Measurements from ENCODE around the gene CWC25. TPM values are rescaled to one million over a fixed set of nuclear protein-coding genes. Genes with fewer than 3 reads are reported as not detected.

The CWC25 gene
- total and polyA plus RNA-seq, 2 of the 13 experiments (the other 11 are each of a cell fraction or from before 2014, with no cell fraction given) = 15.6 to 22.7 TPM

GRCh38 chr17:38867179-38867967, 42.3 kb upstream of the CWC25 start (continued):
- TF ChIP-seq GMEB1 (CRISPR knock-in tag; IDR thresholded peaks at IDR 0.05; ENCODE audit: borderline replicate concordance) (peak; percentile 10; the same call in 1 of the 2 replicates), ZNF674 (CRISPR knock-in tag; IDR thresholded peaks at IDR 0.05; ENCODE audit: low read depth) (no peak), SMAD3 (CRISPR knock-in tag; IDR thresholded peaks at IDR 0.05) (peak; percentile 68; the same call in 1 of the 2 replicates), SUZ12 (IDR thresholded peaks at IDR 0.05; ENCODE audit: low read depth, low read length) (no peak), GTF2F1 (IDR thresholded peaks at IDR 0.05; ENCODE audit: low read length) (0 out of 2 replicates have a peak, but pooled peaks have one; percentile 14), NFATC3 (CRISPR knock-in tag; IDR thresholded peaks at IDR 0.05) (no peak), MXD4 (CRISPR knock-in tag; IDR thresholded peaks at IDR 0.05) (peak; percentile 25), FOXJ3 (CRISPR knock-in tag; IDR thresholded peaks at IDR 0.05; ENCODE audit: borderline replicate concordance) (no peak), ZBTB2 (CRISPR knock-in tag; IDR thresholded peaks at IDR 0.05; ENCODE audit: low read depth) (no peak), ZFP62 (CRISPR knock-in tag; IDR thresholded peaks at IDR 0.05) (no peak), MIXL1 (CRISPR knock-in tag; IDR thresholded peaks at IDR 0.05) (no peak), ZNF253 (CRISPR knock-in tag; IDR thresholded peaks at IDR 0.05; ENCODE audit: borderline replicate concordance) (no peak), ZNF234 (CRISPR knock-in tag; conservative IDR thresholded peaks at IDR 0.05) (no peak), ZKSCAN1 (IDR thresholded peaks at IDR 0.05; ENCODE audit: low read length) (no peak; the same call in 1 of the 2 replicates), ZSCAN12 (CRISPR knock-in tag; IDR thresholded peaks at IDR 0.05) (0 out of 2 replicates have a peak, but pooled peaks have one; percentile 74), ZNF816 (CRISPR knock-in tag; IDR thresholded peaks at IDR 0.05; ENCODE audit: borderline replicate concordance) (0 out of 2 replicates have a peak, but pooled peaks have one; percentile 41), CBX5 (CRISPR knock-in tag; IDR thresholded peaks at IDR 0.05; ENCODE audit: borderline replicate concordance) (no peak), MBNL3 (CRISPR knock-in tag; conservative IDR thresholded peaks at IDR 0.05) (no peak), FOXP1 (IDR thresholded peaks at IDR 0.05) (no peak), FOXP1 (CRISPR knock-in tag; IDR thresholded peaks at IDR 0.05) (peak; percentile 17; the same call in 1 of the 2 replicates), GATAD2A (CRISPR knock-in tag; IDR thresholded peaks at IDR 0.05) (peak; percentile 50; the same call in 1 of the 2 replicates), ZNF180 (CRISPR knock-in tag; IDR thresholded peaks at IDR 0.05; ENCODE audit: borderline replicate concordance, low read depth) (no peak), ZNF484 (CRISPR knock-in tag; IDR thresholded peaks at IDR 0.05; ENCODE audit: borderline replicate concordance, low read depth) (no peak), SMAD1 (CRISPR knock-in tag; IDR thresholded peaks at IDR 0.05; ENCODE audit: borderline replicate concordance, low read depth) (no peak), ZBED4 (CRISPR knock-in tag; IDR thresholded peaks at IDR 0.05; ENCODE audit: borderline replicate concordance) (no peak)

All from HepG2 (cell line).